ENCODE results near the gene CAPN2.
A peak's percentile ranks its signal among the peaks of the same experiment; 100 is the strongest.

CAPN2 gene

GRCh38 chr1:223712194-223712849 lies at the start of gene CAPN2:
TSS of gene CAPN2 (plus strand) at chr1:223712539. CDS start at chr1:223712641, 102 bp downstream.
- peak; percentile 39 for DNase-seq (ENCODE audit: low read depth)

GRCh38 chr1:223662943-223663342 lies 49.4 kb upstream of the CAPN2 start:
- no peak for DNase-seq (ENCODE audit: low read depth)

GRCh38 chr1:223664106-223664505 lies 48.2 kb upstream of the CAPN2 start:
- no peak for DNase-seq (ENCODE audit: low read depth)

- no peak for DNase-seq (ENCODE audit: low read depth)
These were observed 46.6 kb upstream of the CAPN2 start, which contains the start of gene CAPN8 for GRCh38 chr1:223665592-223666312. TSS of gene CAPN8 (minus strand) at chr1:223665701. CDS start at chr1:223665646, 55 bp downstream.

- no peak for DNase-seq (ENCODE audit: low read depth)
These were observed 44.7 kb upstream of the CAPN2 start for GRCh38 chr1:223667484-223668182.

- DNase-seq (ENCODE audit: low read depth), result no peak
These were observed 43.1 kb upstream of the CAPN2 start for GRCh38 chr1:223669003-223669795.

GRCh38 chr1:223670458-223671159 lies 41.7 kb upstream of the CAPN2 start:
- DNase-seq (ENCODE audit: low read depth), result no peak

- no peak for DNase-seq (ENCODE audit: low read depth)
These were observed 38.0 kb upstream of the CAPN2 start for GRCh38 chr1:223674119-223674890.

GRCh38 chr1:223678841-223679240 lies 33.5 kb upstream of the CAPN2 start:
- no peak for DNase-seq (ENCODE audit: low read depth)

- DNase-seq (ENCODE audit: low read depth), result no peak
These were observed 32.2 kb upstream of the CAPN2 start for GRCh38 chr1:223680188-223680587.

GRCh38 chr1:223682502-223682901 lies 29.8 kb upstream of the CAPN2 start:
- no peak for DNase-seq (ENCODE audit: low read depth)

GRCh38 chr1:223683586-223684487 lies 28.5 kb upstream of the CAPN2 start:
- DNase-seq (ENCODE audit: low read depth), result peak; percentile 27

- DNase-seq (ENCODE audit: low read depth), result no peak
These were observed 27.9 kb upstream of the CAPN2 start for GRCh38 chr1:223684488-223684792.

GRCh38 chr1:223691121-223691520 lies 21.2 kb upstream of the CAPN2 start:
- no peak for DNase-seq (ENCODE audit: low read depth)

- DNase-seq (ENCODE audit: low read depth), result no peak
These were observed 17.3 kb upstream of the CAPN2 start for GRCh38 chr1:223695014-223695548.

GRCh38 chr1:223695941-223696340 lies 16.4 kb upstream of the CAPN2 start:
- DNase-seq (ENCODE audit: low read depth), result no peak

- DNase-seq (ENCODE audit: low read depth), result no peak
These were observed 11.9 kb upstream of the CAPN2 start for GRCh38 chr1:223700388-223700918.

GRCh38 chr1:223700942-223701637 lies 11.2 kb upstream of the CAPN2 start:
- no peak for DNase-seq (ENCODE audit: low read depth)
